DND-41 (cell line): ENCODE results near the gene CHD6.

Source experiments
- ATAC-seq: fragments of 200-7000 bp; cut with Tn5 transposase; 3 replicates; pipeline ENCODE4 v1.9.1; 2021; ENCODE audit warnings: low read depth; ENCODE audit not compliant: insufficient read depth
- DNase-seq: peaks from one replicate; pipeline ENCODE4 v3.0.0-alpha.2; 2020
- H2AFZ ChIP-seq: 2 replicates; pipeline ENCODE4 v1.6.0; 2012; ENCODE audit warnings: low read depth, low read length
- H3K27ac ChIP-seq: 2 replicates; pipeline ENCODE4 v1.5.1; 2012; ENCODE audit warnings: low read length, inconsistent platforms
- H3K27me3 ChIP-seq: fragments of 200-600 bp; sonication (generic); 2 replicates; pipeline ENCODE4 v1.6.0; 2012; ENCODE audit warnings: low read length, mild to moderate bottlenecking, inconsistent platforms; ENCODE audit not compliant: insufficient read depth, poor library complexity
- H3K36me3 ChIP-seq: 2 replicates; pipeline ENCODE4 v1.5.1; 2012; ENCODE audit warnings: low read length, inconsistent platforms; ENCODE audit not compliant: insufficient read depth
- H3K4me1 ChIP-seq: 2 replicates; pipeline ENCODE4 v1.5.1; 2012; ENCODE audit warnings: mild to moderate bottlenecking, low read length; ENCODE audit not compliant: insufficient read depth
- H3K4me2 ChIP-seq: 2 replicates; pipeline ENCODE4 v1.6.0; 2012; ENCODE audit warnings: mild to moderate bottlenecking, moderate library complexity, low read length, inconsistent platforms; ENCODE audit not compliant: insufficient read depth
- H3K4me3 ChIP-seq, 2 experiments: fragments of 200-600 bp in 1 of 2; shearing (Covaris generic) in 1 of 2; 2 replicates each; pipeline ENCODE4 v1.5.1; 2012 to 2016; ENCODE audit warnings: inconsistent platforms in 2 of 2, low read length in 2 of 2, mild to moderate bottlenecking in 2 of 2, low read depth in 1 of 2, moderate library complexity in 1 of 2
- H3K79me2 ChIP-seq: 2 replicates; pipeline ENCODE4 v1.6.0; 2012; ENCODE audit warnings: low read length, inconsistent platforms; ENCODE audit not compliant: insufficient read depth
- H3K9ac ChIP-seq: 2 replicates; pipeline ENCODE4 v1.6.0; 2012; ENCODE audit warnings: low read depth, mild to moderate bottlenecking, inconsistent platforms, low read length, moderate library complexity
- H3K9me3 ChIP-seq: 2 replicates; pipeline ENCODE4 v1.5.1; 2012; ENCODE audit warnings: low read length, moderate library complexity, mild to moderate bottlenecking, inconsistent platforms; ENCODE audit not compliant: insufficient read depth, severe bottlenecking
- H4K20me1 ChIP-seq: 2 replicates; pipeline ENCODE4 v1.6.0; 2012; ENCODE audit warnings: low read length; ENCODE audit not compliant: insufficient read depth
- EZH2 ChIP-seq: IDR thresholded peaks from 3 replicates; pipeline ENCODE4 v1.6.1; 2012; ENCODE audit warnings: borderline replicate concordance, low read depth, mild to moderate bottlenecking, moderate library complexity, low read length, inconsistent platforms; ENCODE audit not compliant: severe bottlenecking
- TF ChIP-seq, protein P1 (sequence below): IDR thresholded peaks from 2 replicates; pipeline ENCODE4 v1.5.1; 2012; ENCODE audit warnings: borderline replicate concordance, low read length, moderate library complexity, mild to moderate bottlenecking; ENCODE audit not compliant: poor library complexity, severe bottlenecking; ENCODE audit errors: extremely low read depth

Gene CHD6

DNA sequence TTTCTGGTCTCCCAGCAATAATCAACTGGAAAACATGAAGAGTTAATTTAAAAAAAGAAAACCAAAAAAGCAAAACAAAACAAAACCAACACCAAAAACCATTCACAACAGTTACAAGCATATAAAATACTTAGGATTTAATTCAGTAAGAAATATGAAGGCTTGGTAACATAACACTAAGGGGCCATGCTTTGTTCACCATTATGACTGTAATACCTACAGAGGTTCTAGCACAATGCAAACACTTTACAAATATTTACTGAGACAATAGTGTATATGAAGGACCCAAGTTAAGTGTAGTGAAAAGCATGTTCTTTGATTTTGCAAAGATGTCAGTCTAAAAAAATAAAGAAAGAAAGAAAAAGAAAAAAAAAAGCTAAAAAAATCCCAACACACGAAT lies 141.7 kb downstream of the CHD6 start:
- H3K9me3 ChIP-seq = no peaks in the 10 kb centered on the region
- peaks cover 72% of the 10 kb centered on the region for H3K36me3 ChIP-seq

DNA sequence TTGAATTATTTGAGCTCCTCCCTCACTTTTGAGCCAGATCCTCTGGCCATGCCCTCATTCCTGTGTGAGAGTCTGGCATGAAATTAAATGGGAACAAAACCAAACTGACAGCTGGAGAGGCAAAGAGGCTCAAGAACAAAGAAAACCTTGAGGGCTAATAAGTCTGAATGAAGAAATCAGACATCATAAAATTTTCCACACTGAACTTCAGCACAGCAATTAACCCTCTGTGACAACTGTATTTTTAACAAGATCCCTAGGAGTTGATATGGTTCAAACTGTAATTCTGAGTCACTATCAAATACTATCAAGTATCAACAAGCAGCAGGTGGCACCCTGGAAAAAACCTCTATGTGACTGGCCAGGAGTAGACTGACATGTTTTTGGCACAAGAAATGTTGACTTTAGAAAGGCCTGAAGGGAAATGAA lies 142.2 kb downstream of the CHD6 start:
- H3K4me1 ChIP-seq = no peaks in the 10 kb centered on the region
- H4K20me1 ChIP-seq = no peaks in the 10 kb centered on the region
- no peaks in the 10 kb centered on the region for H3K79me2 ChIP-seq
- no peak overlapping the region for H3K4me2 ChIP-seq
- no peak overlapping the region for H2AFZ ChIP-seq
- ATAC-seq = no peak
- peaks cover 75% of the 10 kb centered on the region for H3K36me3 ChIP-seq
- DNase-seq = no peak
- no peak overlapping the region for H3K9ac ChIP-seq
- H3K4me3 ChIP-seq = no peak overlapping the region
- H3K27me3 ChIP-seq = no peaks in the 10 kb centered on the region
- TF ChIP-seq EZH2 = no peak
- TF ChIP-seq, protein P1, sequence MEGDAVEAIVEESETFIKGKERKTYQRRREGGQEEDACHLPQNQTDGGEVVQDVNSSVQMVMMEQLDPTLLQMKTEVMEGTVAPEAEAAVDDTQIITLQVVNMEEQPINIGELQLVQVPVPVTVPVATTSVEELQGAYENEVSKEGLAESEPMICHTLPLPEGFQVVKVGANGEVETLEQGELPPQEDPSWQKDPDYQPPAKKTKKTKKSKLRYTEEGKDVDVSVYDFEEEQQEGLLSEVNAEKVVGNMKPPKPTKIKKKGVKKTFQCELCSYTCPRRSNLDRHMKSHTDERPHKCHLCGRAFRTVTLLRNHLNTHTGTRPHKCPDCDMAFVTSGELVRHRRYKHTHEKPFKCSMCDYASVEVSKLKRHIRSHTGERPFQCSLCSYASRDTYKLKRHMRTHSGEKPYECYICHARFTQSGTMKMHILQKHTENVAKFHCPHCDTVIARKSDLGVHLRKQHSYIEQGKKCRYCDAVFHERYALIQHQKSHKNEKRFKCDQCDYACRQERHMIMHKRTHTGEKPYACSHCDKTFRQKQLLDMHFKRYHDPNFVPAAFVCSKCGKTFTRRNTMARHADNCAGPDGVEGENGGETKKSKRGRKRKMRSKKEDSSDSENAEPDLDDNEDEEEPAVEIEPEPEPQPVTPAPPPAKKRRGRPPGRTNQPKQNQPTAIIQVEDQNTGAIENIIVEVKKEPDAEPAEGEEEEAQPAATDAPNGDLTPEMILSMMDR = no peak
- no peak overlapping the region for H3K27ac ChIP-seq
- no peaks in the 10 kb centered on the region for H3K9me3 ChIP-seq

More for the DNA sequence above, 141.7 kb downstream of the CHD6 start:
- DNase-seq (no peak), ATAC-seq (no peak)
- no peaks in the 10 kb centered on the region for H3K4me1 ChIP-seq
- TF ChIP-seq EZH2 = no peak
- TF ChIP-seq, protein P1 = no peak
- H3K9ac ChIP-seq = no peak overlapping the region
- H3K79me2 ChIP-seq = no peaks in the 10 kb centered on the region
- H3K4me2 ChIP-seq = no peak overlapping the region
- no peak overlapping the region for H3K4me3 ChIP-seq
- no peak overlapping the region for H3K27ac ChIP-seq
- H3K27me3 ChIP-seq = no peaks in the 10 kb centered on the region
- no peaks in the 10 kb centered on the region for H4K20me1 ChIP-seq
- no peak overlapping the region for H2AFZ ChIP-seq

DNA sequence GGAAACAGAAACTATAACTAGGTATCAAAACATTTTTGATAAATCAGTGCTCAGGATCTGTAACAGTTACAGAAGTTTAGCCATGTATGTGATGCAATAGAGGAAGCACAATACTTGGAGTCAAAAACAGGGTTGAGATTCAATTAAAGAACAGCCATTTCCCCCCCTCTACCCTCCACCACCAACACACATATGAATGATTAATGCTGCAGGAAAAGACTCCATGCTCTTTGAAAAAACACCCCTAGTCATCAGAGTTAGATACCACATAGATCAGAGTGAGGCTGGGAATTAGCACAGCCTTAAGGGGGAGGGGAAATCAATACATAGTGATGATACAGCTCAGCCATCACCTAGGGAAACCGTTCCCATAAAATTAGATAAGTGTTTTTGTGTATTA lies 142.7 kb downstream of the CHD6 start:
- Histone ChIP-seq H3K9ac (no peak overlapping the region), H3K27ac (no peak overlapping the region), H3K36me3 (peaks cover 78% of the 10 kb centered on the region), H3K4me2 (no peak overlapping the region), H3K4me3 (no peak overlapping the region), H4K20me1 (no peaks in the 10 kb centered on the region), H3K79me2 (no peaks in the 10 kb centered on the region), H3K27me3 (no peaks in the 10 kb centered on the region), H3K9me3 (no peaks in the 10 kb centered on the region), H3K4me1 (no peaks in the 10 kb centered on the region), H2AFZ (no peak overlapping the region)
- TF ChIP-seq, protein P1 = no peak
- TF ChIP-seq EZH2 = no peak
- ATAC-seq (no peak), DNase-seq (no peak)
